Bronchial epithelial cell (primary cell): ENCODE measurements around the gene C2CD2. TPM values are rescaled to one million over a fixed set of nuclear protein-coding genes. Genes with fewer than 3 reads are reported as not detected.

Source experiments
- DNase-seq: peaks from one replicate; pipeline ENCODE4 v3.0.0-alpha.2; 2010; ENCODE audit warnings: low read depth
- FAIRE-seq: peaks from 2 replicates; lab custom pipeline; 2011; peaks lifted over from hg19 to GRCh38; lab: Jason Lieb, UNC
- H3K27me3 ChIP-seq: 2 replicates; pipeline ENCODE4 v1.5.1; 2011; ENCODE audit warnings: low read length; ENCODE audit not compliant: control insufficient read depth, insufficient read depth
- H3K36me3 ChIP-seq: 2 replicates; pipeline ENCODE4 v1.5.1; 2011; ENCODE audit warnings: low read length; ENCODE audit not compliant: control insufficient read depth, insufficient read depth
- H3K4me3 ChIP-seq: 2 replicates; pipeline ENCODE4 v1.5.1; 2011; ENCODE audit warnings: mild to moderate bottlenecking, low read depth, low read length, control low read depth
- CTCF ChIP-seq: IDR thresholded peaks from 2 replicates; pipeline ENCODE4 v1.5.1; 2011; ENCODE audit warnings: mild to moderate bottlenecking, moderate library complexity, low read length, control low read depth, inconsistent platforms; ENCODE audit not compliant: insufficient read depth, severe bottlenecking
- total RNA-seq: library from RNA; depleted of rRNA; stranded (reverse); fragments of >200 nt; gene quantifications from 2 replicates; pipeline ENCODE4 v1.2.1, GENCODE V29; 2014

The C2CD2 gene
- total RNA-seq, 1 donor from 2014 or later, result 6.6 TPM

- FAIRE-seq, result peak; percentile 75
- H3K36me3 ChIP-seq, result no peaks in the 10 kb centered on the region
- no peak for DNase-seq
- no peaks in the 10 kb centered on the region for H3K27me3 ChIP-seq
- H3K4me3 ChIP-seq, result no peak overlapping the region
- TF ChIP-seq CTCF, result no peak
Measured at GRCh38 chr21:41970751-41971653, 17.2 kb upstream of the C2CD2 start.

GRCh38 chr21:41970106-41970391 lies 16.2 kb upstream of the C2CD2 start:
- H3K36me3 ChIP-seq, result no peaks in the 10 kb centered on the region
- H3K27me3 ChIP-seq, result no peaks in the 10 kb centered on the region
- no peak for TF ChIP-seq CTCF
- no peak overlapping the region for H3K4me3 ChIP-seq
- DNase-seq (no peak), FAIRE-seq (peak; percentile 62)

- no peak for TF ChIP-seq CTCF
- DNase-seq, result no peak
- Histone ChIP-seq H3K4me3 (no peak overlapping the region), H3K27me3 (peaks cover 5% of the 10 kb centered on the region), H3K36me3 (no peaks in the 10 kb centered on the region)
- no peak for FAIRE-seq
Measured at GRCh38 chr21:41967708-41968107, 13.9 kb upstream of the C2CD2 start.

- FAIRE-seq, result peak; percentile 7
- no peak for DNase-seq
- H3K36me3 ChIP-seq, result no peaks in the 10 kb centered on the region
- TF ChIP-seq CTCF, result no peak
- H3K4me3 ChIP-seq, result no peak overlapping the region
- H3K27me3 ChIP-seq, result peaks cover 5% of the 10 kb centered on the region
Measured at GRCh38 chr21:41966872-41967621, 13.2 kb upstream of the C2CD2 start.

- no peak for TF ChIP-seq CTCF
- Histone ChIP-seq H3K27me3 (peaks cover 5% of the 10 kb centered on the region), H3K4me3 (no peak overlapping the region), H3K36me3 (no peaks in the 10 kb centered on the region)
- FAIRE-seq (peak; percentile 70), DNase-seq (peak; percentile 38)
Measured at GRCh38 chr21:41966041-41966833, 12.4 kb upstream of the C2CD2 start.
